HepG2 (cell line): ENCODE results near the gene HNF1B. TPM values are rescaled to one million over a fixed set of nuclear protein-coding genes. Genes with fewer than 3 reads are reported as not detected.
A peak's percentile ranks its signal among the peaks of the same experiment; 100 is the strongest.

Source experiments
- ATAC-seq: fragments of 200-7000 bp; cut with Tn5 transposase; 3 replicates; pipeline ENCODE4 v1.9.1; 2020; ENCODE audit warnings: mild to moderate bottlenecking, moderate library complexity
- BruUV-seq: library from RNA; stranded (reverse); fragments of 400-500 nt; replicated peaks from 2 replicates; lab custom pipeline; 2021; lab: Mats Ljungman, UMichigan
- CTCF ChIA-PET: fragments of 300-600 bp; formaldehyde crosslinking; extraction: SDS; loops from one replicate; lab custom pipeline; 2021; ENCODE audit warnings: low total read pairs, inconsistent platforms, low intra/inter-chr PET ratio; lab: Yijun Ruan, JAX
- POLR2A ChIA-PET: fragments of 350-600 bp; sonication (Branson Sonifier 250); formaldehyde crosslinking; loops from one replicate; lab custom pipeline; 2020; ENCODE audit warnings: antibody characterized with exemption, inconsistent platforms; lab: Yijun Ruan, JAX
- DNase-seq: peaks from one replicate; pipeline ENCODE4 v3.0.0-alpha.2; 2015; ENCODE audit warnings: low spot score
- FAIRE-seq: peaks from 3 replicates; lab custom pipeline; 2011; peaks lifted over from hg19 to GRCh38; lab: Jason Lieb, UNC
- H2AFZ ChIP-seq: one replicate; pipeline ENCODE4 v1.6.1; 2011; ENCODE audit warnings: low read length, inconsistent platforms
- H3K27ac ChIP-seq: fragments of 300-600 bp; 3 replicates; pipeline ENCODE4 v1.8.0; 2011; ENCODE audit warnings: mixed run types, mild to moderate bottlenecking, mixed read lengths, low read length, inconsistent platforms; ENCODE audit not compliant: insufficient read depth; ENCODE audit errors: extremely low read length
- H3K27me3 ChIP-seq, 2 experiments: fragments of 200-600 bp in 1 of 2; 2 replicates in 1 of 2; 3 replicates in 1 of 2; pipeline versions ENCODE4 v1.6.0 to v1.8.0; 2011; ENCODE audit warnings: low read length in 2 of 2, mild to moderate bottlenecking in 2 of 2, moderate library complexity in 2 of 2, inconsistent platforms in 1 of 2; ENCODE audit not compliant: insufficient read depth in 2 of 2, control insufficient read depth in 1 of 2
- H3K36me3 ChIP-seq, 2 experiments: fragments of 200-600 bp in 1 of 2; replicated peaks in 1 of 2; 2 replicates in 1 of 2; 3 replicates in 1 of 2; pipeline versions ENCODE4 v1.5.1 to v1.8.0; 2011; ENCODE audit warnings: low read length in 2 of 2, inconsistent platforms in 1 of 2; ENCODE audit not compliant: insufficient read depth in 2 of 2, control insufficient read depth in 1 of 2
- H3K4me1 ChIP-seq: 2 replicates; pipeline ENCODE4 v1.5.1; 2012; ENCODE audit warnings: low read length, inconsistent platforms; ENCODE audit not compliant: insufficient read depth
- H3K4me2 ChIP-seq: 2 replicates; pipeline ENCODE4 v1.6.0; 2011; ENCODE audit warnings: low read depth, low read length, inconsistent platforms
- H3K4me3 ChIP-seq, 3 experiments: fragments of 200-600 bp in 1 of 3; sonication (generic), shearing (Covaris generic) in 1 of 3; replicated peaks in 1 of 3; 2 replicates each; pipeline ENCODE4 v1.5.1; 2011 to 2016; ENCODE audit warnings: low read length in 3 of 3, inconsistent platforms in 2 of 3, low read depth in 2 of 3, mild to moderate bottlenecking in 2 of 3, control low read depth in 1 of 3, mixed read lengths in 1 of 3; ENCODE audit not compliant: insufficient read depth in 1 of 3
- H3K79me2 ChIP-seq: one replicate; pipeline ENCODE4 v1.6.1; 2011; ENCODE audit warnings: low read length, inconsistent platforms; ENCODE audit not compliant: insufficient read depth
- H3K9ac ChIP-seq: 2 replicates; pipeline ENCODE4 v1.6.0; 2011; ENCODE audit warnings: mild to moderate bottlenecking, low read depth, low read length, inconsistent platforms; ENCODE audit not compliant: insufficient read depth
- H3K9me3 ChIP-seq: 2 replicates; pipeline ENCODE4 v1.5.1; 2012; ENCODE audit warnings: mild to moderate bottlenecking, low read length
- H4K20me1 ChIP-seq: 2 replicates; pipeline ENCODE4 v1.6.0; 2011; ENCODE audit warnings: inconsistent platforms, mild to moderate bottlenecking, low read length, moderate library complexity; ENCODE audit not compliant: insufficient read depth
- BCL6 ChIP-seq: IDR thresholded peaks from 2 replicates; pipeline ENCODE4 v1.6.1; 2016; ENCODE audit warnings: missing genetic modification reagents, missing compliant biosample characterization
- CCDC6 ChIP-seq: sonication (generic); formaldehyde crosslinking; IDR thresholded peaks from 2 replicates; pipeline ENCODE4 v1.8.1; 2022; ENCODE audit warnings: mild to moderate bottlenecking, missing genetic modification reagents, moderate library complexity
- KLF12 ChIP-seq: sonication (generic); formaldehyde crosslinking; IDR thresholded peaks from 2 replicates; pipeline ENCODE4 v1.4.0; 2020; ENCODE audit warnings: missing genetic modification reagents, borderline replicate concordance
- MATR3 ChIP-seq: sonication (generic); formaldehyde crosslinking; IDR thresholded peaks from 2 replicates; pipeline ENCODE4 v1.4.0; 2020; ENCODE audit warnings: missing genetic modification reagents
- MEIS1 ChIP-seq: sonication (generic); formaldehyde crosslinking; IDR thresholded peaks from 2 replicates; pipeline ENCODE4 v1.9.0; 2021; ENCODE audit warnings: mild to moderate bottlenecking, missing genetic modification reagents, moderate library complexity, borderline replicate concordance
- MXI1 ChIP-seq: IDR thresholded peaks from 3 replicates; pipeline ENCODE4 v1.6.1; 2012; ENCODE audit warnings: low read depth, low read length, inconsistent platforms, borderline replicate concordance
- NCOA2 ChIP-seq: sonication (generic); formaldehyde crosslinking; IDR thresholded peaks from 2 replicates; pipeline ENCODE4 v1.8.0; 2022; ENCODE audit warnings: inconsistent platforms
- PHF21A ChIP-seq: sonication (generic); formaldehyde crosslinking; IDR thresholded peaks from 2 replicates; pipeline ENCODE4 v1.5.0; 2020; ENCODE audit warnings: mild to moderate bottlenecking, missing genetic modification reagents
- POLR2A ChIP-seq, 2 experiments: IDR thresholded peaks; 2 replicates each; pipeline ENCODE4 v1.6.1; 2011; ENCODE audit warnings: low read depth in 2 of 2, low read length in 2 of 2, mild to moderate bottlenecking in 1 of 2, moderate library complexity in 1 of 2; ENCODE audit not compliant: insufficient read depth in 1 of 2
- POLR2AphosphoS5 ChIP-seq: IDR thresholded peaks from 2 replicates; pipeline ENCODE4 v1.6.1; 2012; ENCODE audit warnings: low read depth, low read length
- RAD21 ChIP-seq: fragments of 450-650 bp; formaldehyde crosslinking; IDR thresholded peaks from 2 replicates; pipeline ENCODE4 v1.5.0; 2020; ENCODE audit warnings: mild to moderate bottlenecking
- TBL1XR1 ChIP-seq: fragments of 150-350 bp; IDR thresholded peaks from 2 replicates; pipeline ENCODE4 v1.6.1; 2014; ENCODE audit warnings: borderline replicate concordance, low read length; ENCODE audit not compliant: partially characterized antibody
- ZNF468 ChIP-seq: sonication (generic); formaldehyde crosslinking; IDR thresholded peaks from 2 replicates; pipeline ENCODE4 v1.8.0; 2022; ENCODE audit warnings: mild to moderate bottlenecking, moderate library complexity, missing genetic modification reagents
- ZNF567 ChIP-seq: sonication (generic); formaldehyde crosslinking; IDR thresholded peaks from 2 replicates; pipeline ENCODE4 v1.8.1; 2023; ENCODE audit warnings: mild to moderate bottlenecking, missing genetic modification reagents, borderline replicate concordance
- ZSCAN9 ChIP-seq: IDR thresholded peaks from 2 replicates; pipeline ENCODE4 v1.6.1; 2016; ENCODE audit warnings: borderline replicate concordance
- WGBS: methylation state at CpG from one replicate; pipeline ENCODE4 v1.1.6; 2017; ENCODE audit warnings: low lambda C conversion rate; 5-methylcytosine and 5-hydroxymethylcytosine counted together
- in situ Hi-C: cut with HindIII; loops from 2 replicates; pipeline ENCODE4 v1.10.0; 2017; ENCODE audit warnings: low pct_unique_long_range_greater_than_20kb; ENCODE audit not compliant: extremely low pct_ligation_motif_present
- intact Hi-C: fragments of 100-400 bp; cut with micrococcal nuclease; formaldehyde crosslinking; loops from one replicate; pipeline ENCODE4 v1.10.0; 2022; ENCODE audit not compliant: unreplicated experiment
- polyA plus RNA-seq, 8 experiments: library from polyadenylated mRNA; depleted of rRNA in 3 of 8; stranded (reverse) in 7 of 8; unstranded in 1 of 8; fragments of >200 nt; fragmentation: Illumina TruSeq in 4 of 8; extraction: Trizol in 4 of 8; gene quantifications; 2 replicates each; pipeline versions ENCODE4 v1.2.1 to v1.2.3, GENCODE V29; 2011 to 2016; ENCODE audit warnings: low read depth in 4 of 8, missing spikeins in 1 of 8, mixed read lengths in 1 of 8; ENCODE audit not compliant: insufficient read depth in 1 of 8
- total RNA-seq, 5 experiments: library from RNA; depleted of rRNA; stranded (reverse); fragments of >200 nt; fragmentation: Illumina TruSeq; extraction: Trizol; gene quantifications; 2 replicates each; pipeline ENCODE4 v1.2.3, GENCODE V29; 2016; ENCODE audit warnings: low read depth in 1 of 5
- TF ChIP-seq, protein P1 (sequence below): sonication (generic); formaldehyde crosslinking; conservative IDR thresholded peaks from 2 replicates; pipeline ENCODE4 v1.4.0; 2020; ENCODE audit warnings: missing genetic modification reagents
- TF ChIP-seq, protein P2 (sequence below): sonication (generic); formaldehyde crosslinking; conservative IDR thresholded peaks from 2 replicates; pipeline ENCODE4 v1.4.0; 2020; ENCODE audit warnings: mild to moderate bottlenecking, missing genetic modification reagents, moderate library complexity
- TF ChIP-seq, protein P3 (sequence below): sonication (generic); formaldehyde crosslinking; IDR thresholded peaks from 2 replicates; pipeline ENCODE4 v1.4.0; 2020; ENCODE audit warnings: missing genetic modification reagents, mild to moderate bottlenecking, borderline replicate concordance

HNF1B gene
- total and polyA plus RNA-seq, 2 of the 13 experiments (the other 11 are each of a cell fraction or from before 2014, with no cell fraction given), result 1.9 to 5.3 TPM

DNA sequence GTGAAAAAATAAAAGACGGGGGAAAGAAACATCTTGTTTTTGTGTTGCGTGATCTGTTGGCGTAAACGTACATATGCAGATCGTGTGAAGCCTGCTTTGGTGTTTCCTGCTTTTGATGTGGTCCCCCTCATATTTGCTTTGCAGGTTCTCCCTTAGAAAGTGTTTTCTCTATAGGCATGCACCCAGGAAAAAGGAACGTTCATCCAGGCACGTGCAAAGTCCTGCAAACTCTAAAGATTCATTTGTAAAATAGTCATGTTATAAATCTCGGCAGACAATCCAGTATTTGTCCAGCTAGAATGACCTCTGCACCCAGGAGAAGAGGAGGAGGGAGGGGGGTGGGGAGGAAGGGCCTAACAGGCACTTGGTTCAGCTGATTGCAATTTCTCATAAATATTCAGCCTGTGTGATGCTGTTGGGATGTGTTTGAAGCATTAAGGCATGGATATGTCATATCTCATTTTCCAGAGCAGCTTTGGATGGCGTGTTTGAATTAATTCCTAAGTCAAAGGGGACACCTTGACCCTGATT lies 61.3 kb downstream of the HNF1B start:
- H2AFZ ChIP-seq, result no peak overlapping the region
- DNase-seq (peak; percentile 97), FAIRE-seq (no peak), ATAC-seq (peak; percentile 74)
- peak overlapping the region; percentile 76 for H3K27ac ChIP-seq
- intact Hi-C loops, result loop anchor here (1.0 to 10.0 kb wide), 2 partner anchors 8 to 61 kb away; partner anchors contain the start of gene HNF1B
- H3K4me3 ChIP-seq, result no peak overlapping the region
- H3K9ac ChIP-seq, result peak overlapping the region; percentile 43
- in situ Hi-C loops, result no loop called here
- ChIA-PET POLR2A (interaction anchor here (0.8 to 1.6 kb wide), 6 partner anchors 8 to 29 kb away, joined by 3 to 9 read pairs (median 8); no protein-coding TSS in a partner anchor), CTCF (no interaction called here)
- H3K27me3 ChIP-seq, result no peaks in the 10 kb centered on the region
- H3K4me2 ChIP-seq, result peak overlapping the region; percentile 56
- peaks cover 65% of the 10 kb centered on the region for H3K4me1 ChIP-seq
- H4K20me1 ChIP-seq, result no peaks in the 10 kb centered on the region
- WGBS, result 4% methylated on average over 9 of the region's 9 CpGs
- no peaks in the 10 kb centered on the region for H3K79me2 ChIP-seq
- no peaks in the 10 kb centered on the region; a peak in 1 of 5 replicates for H3K36me3 ChIP-seq
- BruUV-seq, result no TSS peak
- H3K9me3 ChIP-seq, result no peaks in the 10 kb centered on the region
- TF ChIP-seq ZNF567 (CRISPR knock-in tag) (no peak), BCL6 (CRISPR knock-in tag) (peak; percentile 89), CCDC6 (no peak), MATR3 (CRISPR knock-in tag) (no peak), RAD21 (CRISPR knock-in tag) (0 out of 2 replicates have a peak, but pooled peaks have one; percentile 18), POLR2AphosphoS5 (no peak), ZSCAN9 (0 out of 2 replicates have a peak, but pooled peaks have one; percentile 22), MEIS1 (CRISPR knock-in tag) (0 out of 2 replicates have a peak, but pooled peaks have one; percentile 13), NCOA2 (CRISPR knock-in tag) (peak; percentile 85), PHF21A (peak; percentile 95), ZNF468 (CRISPR knock-in tag) (no peak), POLR2A (IDR thresholded peaks at IDR 0.05; ENCODE audit: insufficient read depth in 1 of 2, low read depth in 2 of 2, low read length in 2 of 2) (no peak), TBL1XR1 (peak; percentile 69), MXI1 (peak; percentile 32; the same call in 1 of the 3 replicates), KLF12 (no peak)
- TF ChIP-seq, protein P1, sequence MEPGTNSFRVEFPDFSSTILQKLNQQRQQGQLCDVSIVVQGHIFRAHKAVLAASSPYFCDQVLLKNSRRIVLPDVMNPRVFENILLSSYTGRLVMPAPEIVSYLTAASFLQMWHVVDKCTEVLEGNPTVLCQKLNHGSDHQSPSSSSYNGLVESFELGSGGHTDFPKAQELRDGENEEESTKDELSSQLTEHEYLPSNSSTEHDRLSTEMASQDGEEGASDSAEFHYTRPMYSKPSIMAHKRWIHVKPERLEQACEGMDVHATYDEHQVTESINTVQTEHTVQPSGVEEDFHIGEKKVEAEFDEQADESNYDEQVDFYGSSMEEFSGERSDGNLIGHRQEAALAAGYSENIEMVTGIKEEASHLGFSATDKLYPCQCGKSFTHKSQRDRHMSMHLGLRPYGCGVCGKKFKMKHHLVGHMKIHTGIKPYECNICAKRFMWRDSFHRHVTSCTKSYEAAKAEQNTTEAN (CRISPR knock-in tag), result 0 out of 2 replicates have a peak, but pooled peaks have one; percentile 32
- TF ChIP-seq, protein P2, sequence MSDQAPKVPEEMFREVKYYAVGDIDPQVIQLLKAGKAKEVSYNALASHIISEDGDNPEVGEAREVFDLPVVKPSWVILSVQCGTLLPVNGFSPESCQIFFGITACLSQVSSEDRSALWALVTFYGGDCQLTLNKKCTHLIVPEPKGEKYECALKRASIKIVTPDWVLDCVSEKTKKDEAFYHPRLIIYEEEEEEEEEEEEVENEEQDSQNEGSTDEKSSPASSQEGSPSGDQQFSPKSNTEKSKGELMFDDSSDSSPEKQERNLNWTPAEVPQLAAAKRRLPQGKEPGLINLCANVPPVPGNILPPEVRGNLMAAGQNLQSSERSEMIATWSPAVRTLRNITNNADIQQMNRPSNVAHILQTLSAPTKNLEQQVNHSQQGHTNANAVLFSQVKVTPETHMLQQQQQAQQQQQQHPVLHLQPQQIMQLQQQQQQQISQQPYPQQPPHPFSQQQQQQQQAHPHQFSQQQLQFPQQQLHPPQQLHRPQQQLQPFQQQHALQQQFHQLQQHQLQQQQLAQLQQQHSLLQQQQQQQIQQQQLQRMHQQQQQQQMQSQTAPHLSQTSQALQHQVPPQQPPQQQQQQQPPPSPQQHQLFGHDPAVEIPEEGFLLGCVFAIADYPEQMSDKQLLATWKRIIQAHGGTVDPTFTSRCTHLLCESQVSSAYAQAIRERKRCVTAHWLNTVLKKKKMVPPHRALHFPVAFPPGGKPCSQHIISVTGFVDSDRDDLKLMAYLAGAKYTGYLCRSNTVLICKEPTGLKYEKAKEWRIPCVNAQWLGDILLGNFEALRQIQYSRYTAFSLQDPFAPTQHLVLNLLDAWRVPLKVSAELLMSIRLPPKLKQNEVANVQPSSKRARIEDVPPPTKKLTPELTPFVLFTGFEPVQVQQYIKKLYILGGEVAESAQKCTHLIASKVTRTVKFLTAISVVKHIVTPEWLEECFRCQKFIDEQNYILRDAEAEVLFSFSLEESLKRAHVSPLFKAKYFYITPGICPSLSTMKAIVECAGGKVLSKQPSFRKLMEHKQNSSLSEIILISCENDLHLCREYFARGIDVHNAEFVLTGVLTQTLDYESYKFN, result peak; percentile 86
- TF ChIP-seq, protein P3, sequence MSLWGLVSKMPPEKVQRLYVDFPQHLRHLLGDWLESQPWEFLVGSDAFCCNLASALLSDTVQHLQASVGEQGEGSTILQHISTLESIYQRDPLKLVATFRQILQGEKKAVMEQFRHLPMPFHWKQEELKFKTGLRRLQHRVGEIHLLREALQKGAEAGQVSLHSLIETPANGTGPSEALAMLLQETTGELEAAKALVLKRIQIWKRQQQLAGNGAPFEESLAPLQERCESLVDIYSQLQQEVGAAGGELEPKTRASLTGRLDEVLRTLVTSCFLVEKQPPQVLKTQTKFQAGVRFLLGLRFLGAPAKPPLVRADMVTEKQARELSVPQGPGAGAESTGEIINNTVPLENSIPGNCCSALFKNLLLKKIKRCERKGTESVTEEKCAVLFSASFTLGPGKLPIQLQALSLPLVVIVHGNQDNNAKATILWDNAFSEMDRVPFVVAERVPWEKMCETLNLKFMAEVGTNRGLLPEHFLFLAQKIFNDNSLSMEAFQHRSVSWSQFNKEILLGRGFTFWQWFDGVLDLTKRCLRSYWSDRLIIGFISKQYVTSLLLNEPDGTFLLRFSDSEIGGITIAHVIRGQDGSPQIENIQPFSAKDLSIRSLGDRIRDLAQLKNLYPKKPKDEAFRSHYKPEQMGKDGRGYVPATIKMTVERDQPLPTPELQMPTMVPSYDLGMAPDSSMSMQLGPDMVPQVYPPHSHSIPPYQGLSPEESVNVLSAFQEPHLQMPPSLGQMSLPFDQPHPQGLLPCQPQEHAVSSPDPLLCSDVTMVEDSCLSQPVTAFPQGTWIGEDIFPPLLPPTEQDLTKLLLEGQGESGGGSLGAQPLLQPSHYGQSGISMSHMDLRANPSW (CRISPR knock-in tag), result peak; percentile 30; the same call in 1 of the 2 replicates
